CMK (cell line): ENCODE results near the gene SHC4.
"Not testable (repeated sequence)": the region's sequence is repeated elsewhere in the genome, so short reads cannot be mapped to it uniquely, and the experiment has no call there.

Source experiments
- DNase-seq: peaks from one replicate; pipeline ENCODE4 v3.0.0-alpha.2; 2010; ENCODE audit warnings: low read depth

Gene SHC4

GRCh38 chr15:48794697-48795134, 169.0 kb downstream of the SHC4 start:
- no peak for DNase-seq

- no peak for DNase-seq
These were observed 171.3 kb downstream of the SHC4 start for GRCh38 chr15:48792408-48792807.

GRCh38 chr15:48790466-48791115, 173.1 kb downstream of the SHC4 start:
- DNase-seq, result not testable (repeated sequence)

GRCh38 chr15:48785712-48786111, 178.0 kb downstream of the SHC4 start:
- DNase-seq, result no peak

GRCh38 chr15:48785195-48785594, 178.5 kb downstream of the SHC4 start:
- no peak for DNase-seq

GRCh38 chr15:48784756-48785155, 179.0 kb downstream of the SHC4 start:
- DNase-seq, result no peak

- DNase-seq, result no peak
These were observed 180.8 kb downstream of the SHC4 start for GRCh38 chr15:48782911-48783310.

GRCh38 chr15:48781481-48782081, 182.1 kb downstream of the SHC4 start:
- DNase-seq, result no peak

GRCh38 chr15:48781017-48781416, 182.7 kb downstream of the SHC4 start:
- no peak for DNase-seq

- DNase-seq, result no peak
These were observed 185.4 kb downstream of the SHC4 start for GRCh38 chr15:48778331-48778730.

GRCh38 chr15:48777645-48778330, 185.9 kb downstream of the SHC4 start:
- no peak for DNase-seq

- DNase-seq, result no peak
These were observed 188.2 kb downstream of the SHC4 start for GRCh38 chr15:48775546-48775945.

GRCh38 chr15:48774484-48774883, 189.2 kb downstream of the SHC4 start:
- no peak for DNase-seq
